DMS153 treated with DMSO at 0.1 percent for 48 hours (cell line): Measurements from ENCODE around the gene TRIM56.
"Not testable (repeated sequence)": the region's sequence is repeated elsewhere in the genome, so short reads cannot be mapped to it uniquely, and the experiment has no call there.

Experiments
- DNase-seq: peaks from one replicate; lab custom pipeline; 2025; ENCODE audit not compliant: unreplicated experiment; lab: John Stamatoyannopoulos, UW

TRIM56 gene

DNA sequence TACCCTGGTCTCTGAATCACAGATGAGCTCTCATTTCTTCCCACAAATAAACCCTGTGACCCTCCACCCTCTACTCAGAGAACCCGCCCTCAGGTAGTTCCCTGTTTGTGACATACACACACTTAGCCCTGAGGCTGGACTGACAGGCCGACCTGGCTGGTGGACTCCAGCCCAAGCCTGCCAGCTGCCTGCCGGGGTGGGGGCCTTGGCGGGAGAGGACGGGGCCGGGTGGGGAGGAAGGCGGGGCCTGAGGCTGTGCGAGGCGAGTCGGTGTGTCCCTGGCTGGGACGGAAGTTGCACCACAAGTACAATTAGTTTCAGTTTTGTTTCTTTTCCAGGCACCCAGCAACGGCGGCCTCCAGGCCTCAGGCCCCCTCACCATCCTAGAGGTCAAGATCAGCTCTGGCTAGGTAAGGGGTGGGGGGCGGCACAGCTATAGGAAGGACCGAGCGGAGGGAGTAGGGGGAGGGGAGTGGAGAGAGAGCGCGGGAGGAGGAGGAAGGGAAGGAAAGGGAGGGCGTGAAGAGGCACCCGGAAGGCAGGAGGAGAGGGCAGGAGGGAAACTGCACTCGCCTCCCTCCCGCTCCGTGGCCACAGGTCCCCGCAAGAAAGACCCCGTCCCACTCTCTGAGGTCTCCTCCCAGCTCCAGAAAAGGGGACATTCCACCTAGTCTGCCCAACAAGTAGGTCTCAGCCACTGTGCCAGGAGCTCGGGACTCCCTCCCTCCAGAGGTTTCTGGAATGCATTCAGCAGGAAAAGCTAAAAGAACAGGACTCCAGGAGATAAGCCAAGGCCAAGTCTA, at the start of gene TRIM56:
TSS of gene TRIM56 (plus strand) at position 320 of the 803 bp plus-strand sequence. CDS start 1,832 bp downstream, outside the sequence.
- DNase-seq, result peak; percentile 79

DNA sequence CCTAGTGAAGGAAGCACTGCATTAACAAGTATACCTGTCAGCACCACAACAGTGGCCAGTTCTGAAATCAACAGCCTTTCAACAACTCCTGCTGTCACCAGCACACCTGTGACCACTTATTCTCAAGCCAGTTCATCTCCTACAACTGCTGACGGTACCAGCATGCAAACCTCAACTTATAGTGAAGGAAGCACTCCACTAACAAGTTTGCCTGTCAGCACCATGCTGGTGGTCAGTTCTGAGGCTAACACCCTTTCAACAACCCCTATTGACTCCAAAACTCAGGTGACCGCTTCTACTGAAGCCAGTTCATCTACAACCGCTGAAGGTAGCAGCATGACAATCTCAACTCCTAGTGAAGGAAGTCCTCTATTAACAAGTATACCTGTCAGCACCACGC, 49.3 kb upstream of the TRIM56 start:
- DNase-seq, result no peak

DNA sequence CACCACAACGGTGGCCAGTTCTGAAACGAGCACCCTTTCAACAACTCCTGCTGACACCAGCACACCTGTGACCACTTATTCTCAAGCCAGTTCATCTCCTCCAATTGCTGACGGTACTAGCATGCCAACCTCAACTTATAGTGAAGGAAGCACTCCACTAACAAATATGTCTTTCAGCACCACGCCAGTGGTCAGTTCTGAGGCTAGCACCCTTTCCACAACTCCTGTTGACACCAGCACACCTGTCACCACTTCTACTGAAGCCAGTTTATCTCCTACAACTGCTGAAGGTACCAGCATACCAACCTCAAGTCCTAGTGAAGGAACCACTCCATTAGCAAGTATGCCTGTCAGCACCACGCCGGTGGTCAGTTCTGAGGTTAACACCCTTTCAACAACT, 44.0 kb upstream of the TRIM56 start:
- not testable (repeated sequence) for DNase-seq

- no peak for DNase-seq
These were observed 26.9 kb upstream of the TRIM56 start for GRCh38 chr7:101058355-101058754.

DNA sequence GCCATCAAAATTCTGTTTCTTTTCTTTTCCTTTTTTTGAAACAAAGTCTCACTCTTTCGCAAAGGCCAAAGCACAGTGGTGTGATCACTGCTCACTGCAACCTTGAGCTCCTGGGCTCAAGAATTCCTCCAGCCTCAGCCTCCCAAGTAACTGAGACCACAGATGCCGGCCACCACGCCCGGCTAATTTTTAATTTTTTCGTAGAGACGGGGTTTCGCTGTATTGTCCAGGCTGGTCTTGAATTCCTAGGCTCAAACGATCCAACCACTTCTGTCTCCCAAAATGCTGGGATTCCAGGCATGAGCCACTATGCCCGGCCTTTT, 25.7 kb upstream of the TRIM56 start:
- no peak for DNase-seq

- DNase-seq, result no peak
These were observed 24.3 kb upstream of the TRIM56 start for GRCh38 chr7:101060992-101061391.

DNA sequence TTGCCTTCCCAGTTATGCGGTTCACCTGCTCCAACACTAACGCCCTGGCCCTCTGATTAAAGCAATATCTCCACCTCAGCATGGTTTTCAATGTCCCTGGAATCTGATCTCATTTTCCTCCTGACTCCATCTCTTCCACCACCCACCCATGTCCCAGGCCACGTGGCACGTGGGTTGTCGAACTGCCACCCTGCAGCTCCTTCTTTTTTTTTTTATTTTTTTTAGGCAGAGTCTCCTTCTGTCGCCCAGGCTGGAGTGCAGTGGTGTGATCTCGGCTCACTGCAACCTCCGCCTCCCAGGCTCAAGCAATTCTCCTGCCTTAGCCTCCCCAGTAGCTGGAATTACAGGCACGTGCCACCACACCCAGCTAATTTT, 21.1 kb upstream of the TRIM56 start:
- not testable (repeated sequence) for DNase-seq

DNA sequence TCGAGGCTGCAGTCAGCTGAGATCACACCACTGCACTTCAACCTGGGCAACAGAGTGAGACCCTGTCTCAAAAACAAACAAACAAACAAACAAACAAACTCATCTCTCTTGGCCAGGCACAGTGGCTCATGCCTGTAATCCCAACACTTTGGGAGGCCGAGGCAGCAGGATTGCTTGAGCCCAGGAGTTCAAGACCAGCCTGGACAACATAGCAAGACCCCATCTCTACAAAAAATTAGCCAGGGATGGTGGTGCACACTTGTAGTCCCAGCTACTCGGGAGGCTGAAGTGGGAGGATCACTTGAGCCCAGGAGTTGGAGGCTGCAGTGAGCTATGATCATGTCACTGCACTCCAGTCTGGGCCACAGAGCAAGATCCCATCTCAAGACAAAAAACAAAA, 20.1 kb upstream of the TRIM56 start:
- not testable (repeated sequence) for DNase-seq

GRCh38 chr7:101066141-101066832, 19.0 kb upstream of the TRIM56 start:
- no peak for DNase-seq

- no peak for DNase-seq
These were observed 18.5 kb upstream of the TRIM56 start for GRCh38 chr7:101066833-101067177.

DNA sequence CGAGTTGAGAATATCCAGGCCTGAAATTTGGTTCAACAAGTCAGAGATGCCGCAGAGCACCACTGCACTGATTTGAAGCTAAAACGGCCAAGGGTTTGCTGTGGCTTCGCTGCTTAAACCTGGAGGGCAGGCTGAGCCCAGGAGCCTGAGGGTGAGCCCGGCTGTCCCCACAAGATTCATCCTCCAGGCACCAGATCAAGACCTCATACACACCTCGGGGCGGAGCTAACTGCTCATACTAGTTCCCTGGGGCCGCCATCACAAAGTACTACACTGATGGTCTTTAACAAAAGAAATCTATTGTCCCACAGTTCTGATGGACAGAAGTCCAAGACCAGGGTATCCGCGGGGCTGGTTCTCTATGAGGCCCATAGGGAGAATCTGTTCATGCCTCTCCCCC, 16.9 kb upstream of the TRIM56 start:
- DNase-seq, result no peak

DNA sequence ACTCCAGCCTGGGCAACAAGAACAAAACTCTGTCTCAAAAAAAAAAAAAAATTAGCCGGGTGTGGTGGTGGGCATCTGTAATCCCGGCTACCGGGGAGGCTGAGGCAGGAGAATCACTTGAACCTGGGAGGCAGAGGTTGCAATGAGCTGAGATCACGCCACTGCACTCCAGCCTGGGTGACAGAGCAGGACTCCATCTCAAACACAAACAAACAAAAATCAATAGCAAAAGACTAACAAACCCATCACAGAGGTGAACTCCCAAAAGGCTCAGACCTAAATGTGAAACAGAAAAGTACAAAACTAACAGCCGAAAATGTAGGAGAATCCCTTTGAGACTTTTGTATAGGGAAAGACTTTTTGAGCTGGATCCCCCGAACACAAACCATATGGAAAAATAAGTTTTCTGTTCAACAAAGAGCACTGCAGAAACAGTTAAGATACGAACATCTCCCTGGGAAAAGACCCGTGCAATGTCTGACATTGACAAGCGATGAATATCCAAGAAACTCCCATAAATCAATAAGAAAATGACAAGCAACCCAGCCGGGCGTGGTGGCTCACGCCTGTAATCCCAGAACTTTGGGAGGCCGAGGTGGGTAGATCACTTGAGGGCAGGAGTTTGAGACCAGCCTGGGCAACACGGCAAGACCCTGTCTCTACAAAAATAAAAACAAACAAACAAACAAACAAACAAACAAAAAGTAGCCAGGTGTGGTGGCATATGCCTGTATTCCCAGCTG, 13.7 kb upstream of the TRIM56 start:
- DNase-seq, result not testable (repeated sequence)

DNA sequence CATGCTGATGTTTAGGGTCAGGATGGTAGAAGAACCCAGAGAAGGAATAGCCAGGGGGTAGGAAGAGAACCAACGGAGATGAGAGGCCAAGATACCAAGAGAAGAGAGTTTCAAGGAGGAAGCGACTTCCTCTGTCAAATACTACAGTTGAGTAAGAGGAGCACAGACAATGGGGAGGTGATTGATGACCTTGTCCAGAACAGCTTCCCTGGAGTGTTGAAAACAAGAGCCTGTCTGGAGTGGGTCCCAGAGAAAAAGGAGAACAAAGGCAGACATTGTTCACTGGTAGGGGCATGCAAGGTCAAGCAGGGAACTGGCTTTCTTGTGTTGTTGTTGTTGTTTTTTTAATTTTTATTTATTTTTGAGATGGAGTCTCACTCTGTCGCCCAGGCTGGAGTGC, 9.6 kb upstream of the TRIM56 start:
- no peak for DNase-seq

DNA sequence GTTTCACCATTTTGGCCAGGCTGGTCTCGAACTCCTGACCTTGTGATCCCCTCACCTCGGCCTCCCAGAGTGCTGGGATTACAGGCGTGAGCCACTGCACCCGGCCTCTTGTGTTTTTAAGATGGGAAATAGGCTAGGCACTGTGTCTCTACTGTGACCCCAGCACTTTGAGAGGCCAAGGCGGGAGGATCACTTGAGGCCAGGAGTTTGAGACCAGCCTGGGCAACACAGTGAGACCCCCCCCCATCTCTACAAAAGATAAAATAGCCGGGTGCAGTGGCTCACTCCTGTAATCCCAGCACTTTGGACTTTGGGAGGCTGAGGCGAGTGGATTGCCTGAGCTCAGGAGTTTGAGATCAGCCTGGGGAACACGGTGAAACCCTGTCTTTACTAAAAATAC, 9.1 kb upstream of the TRIM56 start:
- DNase-seq, result not testable (repeated sequence)

DNA sequence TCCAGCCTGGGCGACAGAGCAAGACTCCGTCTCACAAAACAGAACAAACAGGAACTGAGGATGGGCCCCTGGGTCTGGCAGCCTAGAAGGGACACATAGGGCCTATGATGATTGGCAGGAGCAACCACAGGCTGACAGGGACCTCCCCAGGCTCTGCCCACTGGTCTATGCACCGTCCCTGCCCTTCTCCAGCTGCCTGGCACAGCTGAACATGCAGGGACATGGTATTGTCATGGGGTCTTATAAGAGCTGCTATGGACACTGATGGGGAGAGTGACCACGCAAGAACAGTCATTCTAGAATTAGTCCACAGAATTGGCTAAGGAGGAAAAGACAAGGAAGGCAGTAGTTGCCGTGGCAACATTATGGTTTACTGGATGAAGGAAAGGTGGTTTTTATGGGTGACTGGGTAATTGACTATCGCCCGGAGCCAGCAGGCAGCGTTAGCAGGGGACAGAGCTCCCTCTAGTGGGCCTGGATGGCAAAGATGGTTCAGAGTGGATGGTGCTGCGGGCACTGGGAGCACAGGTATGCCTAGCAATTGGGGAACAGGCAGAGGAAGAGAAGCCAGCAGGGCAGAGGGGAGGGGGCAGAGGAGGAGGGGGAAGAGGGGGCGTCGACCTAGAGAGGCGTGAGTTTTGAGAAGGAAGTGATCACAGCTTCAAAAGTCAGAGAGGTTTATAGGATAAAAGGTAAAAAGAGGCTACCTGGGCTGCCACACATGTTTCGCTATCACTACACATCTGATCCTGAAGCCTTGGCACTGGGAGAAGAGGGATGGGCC, 7.8 kb upstream of the TRIM56 start:
- peak; percentile 76 for DNase-seq

DNA sequence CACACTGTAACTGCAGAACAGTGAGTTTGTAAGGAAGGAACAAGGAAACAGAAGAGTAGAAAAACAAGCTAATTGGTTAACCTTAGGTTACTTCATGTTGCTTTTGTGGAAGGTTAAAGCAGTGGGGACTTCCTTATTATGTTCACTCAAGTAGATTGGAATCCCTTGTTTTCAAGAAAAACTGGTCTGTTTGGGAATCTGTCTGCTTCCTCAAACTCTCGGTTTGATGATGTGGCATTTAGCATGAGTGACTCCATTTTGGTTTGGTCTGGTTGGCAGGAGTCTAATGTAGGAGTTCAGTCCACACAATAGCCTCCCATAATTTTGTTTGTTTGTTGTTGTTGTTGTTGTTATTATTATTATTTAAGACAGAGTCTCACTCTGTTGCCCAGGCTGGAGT, 3.8 kb upstream of the TRIM56 start:
- DNase-seq, result no peak

DNA sequence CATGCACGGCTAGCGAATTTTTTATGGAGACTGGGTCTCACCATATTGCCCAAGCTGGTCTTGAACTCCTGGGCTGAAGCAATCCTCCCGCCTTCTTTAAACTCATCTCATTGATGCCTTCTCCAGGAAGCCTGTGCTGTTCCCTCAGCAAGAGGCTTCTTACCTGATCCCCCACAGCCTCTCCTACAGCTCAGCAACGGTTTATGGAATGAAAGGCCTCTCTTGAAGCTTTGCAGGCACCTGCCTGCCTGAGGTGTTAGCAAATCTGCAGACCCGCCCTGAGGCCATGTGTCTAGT, 468 bp upstream of the TRIM56 start:
- DNase-seq, result peak; percentile 68

DNA sequence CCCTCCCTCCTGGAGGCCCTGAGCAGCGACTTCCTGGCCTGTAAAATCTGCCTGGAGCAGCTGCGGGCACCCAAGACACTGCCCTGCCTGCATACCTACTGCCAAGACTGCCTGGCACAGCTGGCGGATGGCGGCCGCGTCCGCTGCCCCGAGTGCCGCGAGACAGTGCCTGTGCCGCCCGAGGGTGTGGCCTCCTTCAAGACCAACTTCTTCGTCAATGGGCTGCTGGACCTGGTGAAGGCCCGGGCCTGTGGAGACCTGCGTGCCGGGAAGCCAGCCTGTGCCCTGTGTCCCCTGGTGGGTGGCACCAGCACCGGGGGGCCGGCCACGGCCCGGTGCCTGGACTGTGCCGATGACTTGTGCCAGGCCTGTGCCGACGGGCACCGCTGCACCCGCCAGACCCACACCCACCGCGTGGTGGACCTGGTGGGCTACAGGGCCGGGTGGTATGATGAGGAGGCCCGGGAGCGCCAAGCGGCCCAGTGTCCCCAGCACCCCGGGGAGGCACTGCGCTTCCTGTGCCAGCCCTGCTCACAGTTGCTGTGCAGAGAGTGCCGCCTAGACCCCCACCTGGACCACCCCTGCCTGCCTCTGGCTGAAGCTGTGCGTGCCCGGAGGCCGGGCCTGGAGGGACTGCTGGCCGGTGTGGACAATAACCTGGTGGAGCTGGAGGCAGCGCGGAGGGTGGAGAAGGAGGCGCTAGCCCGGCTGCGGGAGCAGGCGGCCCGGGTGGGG, 2.2 kb downstream of the TRIM56 start:
- DNase-seq, result no peak

- DNase-seq, result no peak
These were observed 2.8 kb downstream of the TRIM56 start for GRCh38 chr7:101088069-101088425.

DNA sequence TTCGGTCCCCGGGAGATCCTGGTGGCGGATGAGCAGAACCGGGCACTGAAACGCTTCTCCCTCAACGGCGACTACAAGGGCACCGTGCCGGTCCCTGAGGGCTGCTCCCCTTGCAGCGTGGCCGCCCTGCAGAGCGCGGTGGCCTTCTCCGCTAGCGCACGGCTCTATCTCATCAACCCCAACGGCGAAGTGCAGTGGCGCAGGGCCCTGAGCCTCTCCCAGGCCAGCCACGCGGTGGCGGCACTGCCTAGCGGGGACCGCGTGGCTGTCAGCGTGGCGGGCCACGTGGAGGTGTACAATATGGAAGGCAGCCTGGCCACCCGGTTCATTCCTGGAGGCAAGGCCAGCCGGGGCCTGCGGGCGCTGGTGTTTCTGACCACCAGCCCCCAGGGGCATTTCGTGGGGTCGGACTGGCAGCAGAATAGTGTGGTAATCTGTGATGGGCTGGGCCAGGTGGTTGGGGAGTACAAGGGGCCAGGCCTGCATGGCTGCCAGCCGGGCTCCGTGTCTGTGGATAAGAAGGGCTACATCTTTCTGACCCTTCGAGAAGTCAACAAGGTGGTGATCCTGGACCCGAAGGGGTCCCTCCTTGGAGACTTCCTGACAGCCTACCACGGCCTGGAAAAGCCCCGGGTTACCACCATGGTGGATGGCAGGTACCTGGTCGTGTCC, 3.7 kb downstream of the TRIM56 start:
- no peak for DNase-seq
